Astrocyte of the cerebellum (primary cell): ENCODE measurements around the gene RGS3.

Experiments used
- DNase-seq: peaks from one replicate; pipeline ENCODE4 v3.0.0-alpha.2; 2011; ENCODE audit warnings: low read depth
- H3K4me3 ChIP-seq: 2 replicates; pipeline ENCODE4 v1.5.1; 2011; ENCODE audit warnings: mild to moderate bottlenecking, low read depth, low read length, moderate library complexity
- CTCF ChIP-seq: IDR thresholded peaks from 2 replicates; pipeline ENCODE4 v1.5.1; 2012; ENCODE audit warnings: low read length, low read depth, moderate library complexity, mild to moderate bottlenecking; ENCODE audit errors: missing control alignments
- in situ Hi-C: cut with HindIII; loops from 2 replicates; pipeline ENCODE4 v1.10.0; 2017; ENCODE audit warnings: low sequenced_read_pairs

RGS3 gene

DNA sequence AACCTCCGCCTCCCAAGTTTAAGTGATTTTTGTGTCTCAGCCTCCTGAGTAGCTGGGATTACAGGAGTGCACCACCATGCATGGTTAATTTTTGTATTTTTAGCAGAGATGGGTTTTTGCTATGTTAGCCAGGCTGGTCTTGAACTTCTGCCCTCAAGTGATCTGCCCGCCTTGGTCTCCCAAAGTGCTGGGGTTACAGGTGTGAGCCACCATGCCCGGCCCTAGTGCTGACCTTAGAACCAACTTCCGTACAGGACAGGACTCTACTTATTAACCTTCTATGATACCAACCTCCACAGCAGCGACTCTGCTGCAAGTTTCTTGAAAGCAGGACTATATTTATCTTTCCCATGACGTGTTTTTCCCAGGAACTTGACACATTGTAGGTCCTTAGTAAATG lies 176.9 kb downstream of the RGS3 start:
- H3K4me3 ChIP-seq, result no peak overlapping the region
- in situ Hi-C loops, result no loop called here
- DNase-seq, result no peak
- TF ChIP-seq CTCF, result no peak

DNA sequence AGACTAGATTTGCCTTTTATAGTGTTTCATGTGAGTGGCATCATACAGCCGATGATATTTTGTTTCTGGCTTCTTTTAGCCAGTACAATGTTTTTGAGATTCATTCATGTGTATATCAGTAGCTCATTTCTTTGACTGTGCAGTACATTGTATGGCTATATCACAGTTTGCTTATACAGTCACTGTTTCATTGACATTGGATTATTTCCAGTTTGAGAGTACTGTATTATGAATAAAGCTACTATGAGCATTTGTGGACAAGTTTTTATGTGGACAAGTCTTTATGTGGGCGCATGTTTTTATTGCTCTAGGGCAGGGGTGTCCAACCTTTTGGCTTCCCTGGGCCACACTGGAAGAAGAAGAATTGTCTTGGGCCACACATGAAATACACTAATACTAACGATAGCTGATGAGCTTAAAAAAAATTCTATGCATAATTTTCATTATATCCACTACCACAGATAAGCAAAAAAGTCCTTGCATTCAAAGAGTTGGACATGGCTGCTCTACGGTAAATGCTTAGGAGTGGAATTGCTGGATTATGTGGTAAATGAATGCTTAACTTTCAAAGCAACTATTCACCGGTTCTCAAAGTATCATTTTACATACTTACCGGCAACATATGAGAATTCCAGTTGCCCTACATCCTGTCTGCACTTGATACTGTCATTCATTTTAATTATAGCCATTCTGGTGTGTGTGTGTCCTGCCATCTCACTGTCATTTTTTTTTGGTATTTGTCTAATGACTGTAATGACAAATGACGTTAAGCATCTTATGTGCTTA lies 177.8 kb downstream of the RGS3 start:
- in situ Hi-C loops, result no loop called here
- DNase-seq, result no peak
- H3K4me3 ChIP-seq, result no peak overlapping the region
- TF ChIP-seq CTCF, result no peak

DNA sequence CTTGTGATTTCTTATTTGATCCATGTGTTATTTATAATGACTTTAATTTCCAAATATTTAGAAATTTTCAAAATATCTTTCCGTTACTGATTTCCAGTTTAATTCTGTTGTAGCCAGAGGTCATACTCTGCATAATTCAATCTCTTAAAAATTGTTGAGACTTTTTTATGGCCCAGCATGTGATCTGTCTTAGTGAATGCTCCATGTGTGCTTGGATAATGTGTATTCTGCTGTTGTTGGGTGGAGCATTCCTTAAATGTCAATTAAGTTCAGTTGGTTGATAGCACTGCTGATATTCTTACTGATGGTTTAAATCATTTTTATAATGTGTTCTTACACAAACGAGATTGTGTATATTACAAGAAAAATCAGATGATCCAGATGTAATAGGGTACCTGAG lies 180.8 kb downstream of the RGS3 start:
- in situ Hi-C loops, result no loop called here
- DNase-seq, result no peak
- H3K4me3 ChIP-seq, result no peak overlapping the region
- no peak for TF ChIP-seq CTCF

- no peak for DNase-seq
- in situ Hi-C loops, result no loop called here
- no peak overlapping the region for H3K4me3 ChIP-seq
- TF ChIP-seq CTCF, result no peak
These were observed 181.9 kb downstream of the RGS3 start for GRCh38 chr9:113645227-113645977.

DNA sequence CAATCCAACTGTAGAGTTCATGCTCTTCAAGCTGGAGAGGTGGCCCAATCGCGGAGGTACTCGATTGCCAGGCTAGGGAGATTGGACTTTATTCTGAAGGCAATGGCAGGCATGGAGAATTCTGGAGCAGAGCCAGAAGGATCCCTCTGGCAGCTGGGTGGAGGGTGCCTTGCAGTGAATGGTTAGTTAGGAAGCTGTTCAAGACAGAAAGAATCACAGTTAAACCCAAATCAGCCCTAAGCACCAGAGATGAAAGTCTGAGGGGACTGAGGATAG lies 182.4 kb downstream of the RGS3 start:
- no peak for TF ChIP-seq CTCF
- no peak overlapping the region for H3K4me3 ChIP-seq
- in situ Hi-C loops, result no loop called here
- DNase-seq, result no peak

- TF ChIP-seq CTCF, result no peak
- in situ Hi-C loops, result no loop called here
- H3K4me3 ChIP-seq, result no peak overlapping the region
- no peak for DNase-seq
These were observed 183.0 kb downstream of the RGS3 start for GRCh38 chr9:113646491-113646890.
